ENCODE measurements around the gene RFXANK. TPM values are rescaled to one million over a fixed set of nuclear protein-coding genes. Genes with fewer than 3 reads are reported as not detected.

Gene RFXANK
- total RNA-seq, 3 donors from 2014 or later (not counting 1 experiment from before 2014, with no cell fraction given) = 50.1 to 67.5 (median 66.0) TPM

GRCh38 chr19:19204181-19204580 is 12.1 kb downstream of the RFXANK start:
- H3K36me3 Mint-ChIP-seq = no peaks in the 10 kb centered on the region
- peaks cover 0 to 5% of the 10 kb centered on the region in 2 donors for H3K9me3 Mint-ChIP-seq
- 78% methylated on average over 13 of the region's 13 CpGs for WGBS (ENCODE audit: insufficient coverage)
- Histone ChIP-seq H3K9me3 (ENCODE audit: control insufficient read depth, insufficient read depth, low read length) (no peaks in the 10 kb centered on the region), H3K4me1 (ENCODE audit: control insufficient read depth, insufficient read depth, low read length) (peaks cover 41% of the 10 kb centered on the region), H3K27ac (ENCODE audit: low read length) (no peak overlapping the region), H3K4me3 (ENCODE audit: low read length) (no peak overlapping the region), H3K27me3 (ENCODE audit: control insufficient read depth, insufficient read depth, low read length) (no peaks in the 10 kb centered on the region), H3K36me3 (ENCODE audit: control insufficient read depth, insufficient read depth, low read length) (peaks cover 4% of the 10 kb centered on the region)
- peaks cover 24 to 32% of the 10 kb centered on the region in 2 donors for H3K4me1 Mint-ChIP-seq
- intact Hi-C loops (cut with micrococcal nuclease) = no loop called here
- no peak for DNase-seq
- H3K27me3 Mint-ChIP-seq (ENCODE audit: low read depth in 2 of 2) = peaks cover 0 to 3% of the 10 kb centered on the region in 2 donors
- no peak for ATAC-seq
- TF ChIP-seq CTCF (IDR thresholded peaks at IDR 0.05) = no peak
- H3K4me3 Mint-ChIP-seq = peak overlapping the region; percentile 90
- peak overlapping the region; percentile 84 to 87 for H3K27ac Mint-ChIP-seq

- 63% methylated on average over 14 of the region's 14 CpGs for WGBS (ENCODE audit: insufficient coverage)
- H3K4me3 Mint-ChIP-seq = no peak overlapping the region
- intact Hi-C loops (cut with micrococcal nuclease) = no loop called here
- H3K36me3 Mint-ChIP-seq = no peaks in the 10 kb centered on the region
- H3K27me3 Mint-ChIP-seq (ENCODE audit: low read depth in 2 of 2) = peaks cover 0 to 9% of the 10 kb centered on the region in 2 donors
- no peak overlapping the region for H3K27ac Mint-ChIP-seq
- H3K9me3 Mint-ChIP-seq = peaks cover 0 to 5% of the 10 kb centered on the region in 2 donors
- no peak for TF ChIP-seq CTCF (IDR thresholded peaks at IDR 0.05)
- H3K27ac ChIP-seq (ENCODE audit: low read length) = no peak overlapping the region
- ATAC-seq (no peak), DNase-seq (no peak)
- no peak overlapping the region for H3K4me3 ChIP-seq (ENCODE audit: low read length)
- peaks cover 4% of the 10 kb centered on the region for H3K36me3 ChIP-seq (ENCODE audit: control insufficient read depth, insufficient read depth, low read length)
- H3K27me3 ChIP-seq (ENCODE audit: control insufficient read depth, insufficient read depth, low read length) = no peaks in the 10 kb centered on the region
- H3K4me1 ChIP-seq (ENCODE audit: control insufficient read depth, insufficient read depth, low read length) = peaks cover 41% of the 10 kb centered on the region
- H3K4me1 Mint-ChIP-seq = peaks cover 24 to 32% of the 10 kb centered on the region in 2 donors
- H3K9me3 ChIP-seq (ENCODE audit: control insufficient read depth, insufficient read depth, low read length) = no peaks in the 10 kb centered on the region
These were observed 13.7 kb downstream of the RFXANK start for GRCh38 chr19:19205416-19206410.

GRCh38 chr19:19206938-19207337 is 14.9 kb downstream of the RFXANK start:
- Histone ChIP-seq H3K4me3 (ENCODE audit: low read length) (no peak overlapping the region), H3K27ac (ENCODE audit: low read length) (no peak overlapping the region), H3K36me3 (ENCODE audit: control insufficient read depth, insufficient read depth, low read length) (no peaks in the 10 kb centered on the region), H3K27me3 (ENCODE audit: control insufficient read depth, insufficient read depth, low read length) (peaks cover 6% of the 10 kb centered on the region), H3K4me1 (ENCODE audit: control insufficient read depth, insufficient read depth, low read length) (peaks cover 36% of the 10 kb centered on the region), H3K9me3 (ENCODE audit: control insufficient read depth, insufficient read depth, low read length) (no peaks in the 10 kb centered on the region)
- no peak for TF ChIP-seq CTCF (IDR thresholded peaks at IDR 0.05)
- intact Hi-C loops (cut with micrococcal nuclease) = no loop called here
- H3K9me3 Mint-ChIP-seq = peaks cover 0 to 5% of the 10 kb centered on the region in 2 donors
- peak overlapping the region in 1 of 2 donors; percentile 15 for H3K27ac Mint-ChIP-seq
- peak overlapping the region; percentile 26 for H3K4me3 Mint-ChIP-seq
- peaks cover 24 to 31% of the 10 kb centered on the region in 2 donors for H3K4me1 Mint-ChIP-seq
- H3K27me3 Mint-ChIP-seq (ENCODE audit: low read depth in 2 of 2) = peaks cover 0 to 15% of the 10 kb centered on the region in 2 donors
- DNase-seq (no peak), ATAC-seq (no peak)
- 41% methylated on average over 5 of the region's 5 CpGs for WGBS (ENCODE audit: insufficient coverage)
- H3K36me3 Mint-ChIP-seq = no peaks in the 10 kb centered on the region
